ENCODE data around the gene GPR107.

Gene GPR107

GRCh38 chr9:130158001-130158400 is 104.3 kb downstream of the GPR107 start:
- DNase-seq (ENCODE audit: low read depth): no peak
- TF ChIP-seq, protein P1, sequence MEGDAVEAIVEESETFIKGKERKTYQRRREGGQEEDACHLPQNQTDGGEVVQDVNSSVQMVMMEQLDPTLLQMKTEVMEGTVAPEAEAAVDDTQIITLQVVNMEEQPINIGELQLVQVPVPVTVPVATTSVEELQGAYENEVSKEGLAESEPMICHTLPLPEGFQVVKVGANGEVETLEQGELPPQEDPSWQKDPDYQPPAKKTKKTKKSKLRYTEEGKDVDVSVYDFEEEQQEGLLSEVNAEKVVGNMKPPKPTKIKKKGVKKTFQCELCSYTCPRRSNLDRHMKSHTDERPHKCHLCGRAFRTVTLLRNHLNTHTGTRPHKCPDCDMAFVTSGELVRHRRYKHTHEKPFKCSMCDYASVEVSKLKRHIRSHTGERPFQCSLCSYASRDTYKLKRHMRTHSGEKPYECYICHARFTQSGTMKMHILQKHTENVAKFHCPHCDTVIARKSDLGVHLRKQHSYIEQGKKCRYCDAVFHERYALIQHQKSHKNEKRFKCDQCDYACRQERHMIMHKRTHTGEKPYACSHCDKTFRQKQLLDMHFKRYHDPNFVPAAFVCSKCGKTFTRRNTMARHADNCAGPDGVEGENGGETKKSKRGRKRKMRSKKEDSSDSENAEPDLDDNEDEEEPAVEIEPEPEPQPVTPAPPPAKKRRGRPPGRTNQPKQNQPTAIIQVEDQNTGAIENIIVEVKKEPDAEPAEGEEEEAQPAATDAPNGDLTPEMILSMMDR (IDR thresholded peaks at IDR 0.05; ENCODE audit: insufficient read depth, low read depth, low read length, missing control alignments): no peak
- H3K4me3 ChIP-seq (ENCODE audit: low read length): no peak overlapping the region

DNA sequence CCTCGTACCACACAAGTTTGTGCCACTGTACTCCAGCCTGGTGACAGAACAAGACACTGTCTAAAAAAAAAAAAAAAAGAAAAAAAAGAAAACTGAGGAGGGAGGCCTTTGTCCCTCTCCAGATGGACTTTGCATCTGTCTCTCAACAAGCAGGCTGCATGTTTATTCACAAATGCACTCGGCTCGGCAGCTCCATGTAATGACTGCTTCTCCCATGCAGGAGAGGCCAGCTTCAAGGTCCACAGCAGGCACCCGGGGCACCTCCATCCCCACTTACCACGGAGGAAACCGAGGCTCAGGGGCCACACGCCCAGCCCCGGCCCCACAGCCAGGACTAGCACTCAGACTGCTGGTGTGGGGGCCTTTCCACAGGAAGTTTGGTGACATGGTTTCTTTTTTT is 105.4 kb downstream of the GPR107 start:
- DNase-seq (ENCODE audit: low read depth): no peak
- TF ChIP-seq, protein P1 (IDR thresholded peaks at IDR 0.05; ENCODE audit: insufficient read depth, low read depth, low read length, missing control alignments): no peak
- H3K4me3 ChIP-seq (ENCODE audit: low read length): no peak overlapping the region

DNA sequence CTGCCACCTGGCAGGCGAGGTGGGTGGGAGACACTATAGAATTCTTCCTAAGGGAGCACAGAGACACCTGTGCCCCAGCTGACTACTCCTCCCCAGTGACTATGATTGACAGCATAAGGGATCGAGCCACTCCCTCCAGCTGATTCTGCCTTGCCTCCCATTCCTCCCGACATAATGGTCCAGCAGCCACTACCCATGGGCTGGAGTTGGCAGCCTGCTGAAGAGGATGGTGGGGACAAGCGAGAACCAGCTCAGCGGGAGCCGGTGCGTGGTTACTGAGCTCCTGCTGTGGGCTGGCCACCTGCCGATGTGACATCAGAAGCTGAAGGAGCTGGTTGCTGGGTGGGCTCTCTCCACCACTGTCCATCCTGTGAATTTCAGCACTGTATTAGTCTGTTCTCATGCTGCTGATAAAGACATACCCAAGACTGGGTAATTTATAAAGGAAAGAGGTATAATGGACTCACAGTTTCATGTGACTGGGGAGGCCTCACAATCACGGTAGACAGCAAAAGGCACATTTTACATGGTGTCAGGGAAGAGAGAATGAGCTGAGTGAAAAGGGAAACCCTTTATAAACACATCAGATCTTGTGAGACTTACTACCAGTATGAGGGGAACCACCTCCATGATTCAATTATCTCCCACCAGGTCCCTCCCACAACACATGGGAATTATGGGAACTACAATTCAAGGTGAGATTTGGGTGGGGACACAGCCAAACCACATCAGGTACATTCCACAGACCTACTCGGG is 106.4 kb downstream of the GPR107 start:
- TF ChIP-seq, protein P1 (IDR thresholded peaks at IDR 0.05; ENCODE audit: insufficient read depth, low read depth, low read length, missing control alignments): no peak
- no peak for DNase-seq (ENCODE audit: low read depth)
- H3K4me3 ChIP-seq (ENCODE audit: low read length): no peak overlapping the region

DNA sequence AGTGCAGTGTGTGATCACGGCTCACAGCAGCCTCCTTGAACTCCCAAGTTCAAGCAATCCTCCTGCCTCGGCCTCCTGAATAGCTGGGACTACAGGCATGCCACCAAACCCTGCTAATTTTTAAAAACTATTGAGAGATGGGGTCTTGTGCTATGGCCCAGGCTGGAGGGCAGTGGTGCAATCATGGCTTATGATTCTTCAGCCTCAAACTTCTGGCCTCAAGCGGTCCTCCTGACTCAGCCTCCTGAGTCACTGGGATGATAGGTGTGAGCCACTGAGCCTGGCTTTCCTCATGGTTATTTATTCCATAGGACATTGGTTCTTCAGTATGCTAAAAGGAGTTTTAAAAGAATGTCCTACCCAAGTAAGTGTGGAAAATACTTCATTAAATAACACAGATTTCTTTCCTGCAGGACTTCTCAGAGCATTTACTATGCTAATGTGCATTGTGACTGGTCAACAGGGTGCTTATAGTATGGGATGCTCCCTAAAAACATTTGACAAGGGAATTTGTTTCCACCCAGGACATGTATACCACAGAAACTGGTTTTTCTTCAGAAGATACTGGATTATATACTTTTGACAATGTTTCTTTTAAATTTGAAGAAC is 107.3 kb downstream of the GPR107 start:
- TF ChIP-seq, protein P1 (IDR thresholded peaks at IDR 0.05; ENCODE audit: insufficient read depth, low read depth, low read length, missing control alignments): no peak
- no peak overlapping the region for H3K4me3 ChIP-seq (ENCODE audit: low read length)
- no peak for DNase-seq (ENCODE audit: low read depth)

GRCh38 chr9:130165579-130165978 is 111.9 kb downstream of the GPR107 start:
- no peak overlapping the region for H3K4me3 ChIP-seq (ENCODE audit: low read length)
- TF ChIP-seq, protein P1 (IDR thresholded peaks at IDR 0.05; ENCODE audit: insufficient read depth, low read depth, low read length, missing control alignments): no peak
- DNase-seq (ENCODE audit: low read depth): no peak

DNA sequence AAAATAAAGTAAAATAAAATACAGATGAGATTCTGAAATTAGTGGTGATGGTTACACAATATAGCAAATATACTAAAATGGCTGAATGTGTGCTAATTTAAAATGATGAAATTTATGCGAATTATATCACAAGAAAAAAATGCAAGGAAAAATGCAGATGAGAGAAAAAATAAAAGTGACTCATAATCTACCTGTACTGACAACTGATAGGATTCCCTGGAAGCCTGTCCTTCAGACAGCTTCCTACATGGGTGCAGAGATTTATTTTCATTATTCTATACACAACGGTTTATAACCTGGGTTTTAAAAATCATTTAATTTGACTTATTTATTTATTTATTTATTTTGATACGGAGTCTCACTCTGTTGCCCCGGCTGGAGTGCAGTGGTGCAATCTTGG is 112.7 kb downstream of the GPR107 start:
- peak; percentile 34 for DNase-seq (ENCODE audit: low read depth)
- no peak overlapping the region for H3K4me3 ChIP-seq (ENCODE audit: low read length)
- TF ChIP-seq, protein P1 (IDR thresholded peaks at IDR 0.05; ENCODE audit: insufficient read depth, low read depth, low read length, missing control alignments): no peak
